A549 (cell line): ENCODE results near the gene ACSM5. TPM values are rescaled to one million over a fixed set of nuclear protein-coding genes. Genes with fewer than 3 reads are reported as not detected.

Experiments used
- ATAC-seq, 2 experiments: fragments of 200-7000 bp in 1 of 2; fragments of >200 bp in 1 of 2; cut with Nextera tagmentation in 1 of 2; cut with Tn5 transposase in 1 of 2; 3 replicates each; pipeline versions ENCODE4 v1.8.0 to v1.9.1; 2018 to 2020; ENCODE audit warnings: mild to moderate bottlenecking in 1 of 2, moderate library complexity in 1 of 2
- CTCF ChIA-PET: fragments of 300-600 bp; sonication (Branson Sonifier 250); formaldehyde crosslinking; extraction: SDS; loops from one replicate; lab custom pipeline; 2021; ENCODE audit warnings: antibody characterized with exemption, inconsistent platforms; lab: Yijun Ruan, JAX
- POLR2A ChIA-PET: fragments of 350-600 bp; formaldehyde crosslinking; extraction: SDS; loops from one replicate; lab custom pipeline; 2021; ENCODE audit warnings: antibody characterized with exemption, inconsistent platforms; lab: Yijun Ruan, JAX
- DNase-seq, 2 experiments: peaks; one replicate each; pipeline versions ENCODE4 v3.0.0 to v3.0.0-alpha.2; 2011 to 2016; ENCODE audit warnings: low read depth in 1 of 2, low spot score in 1 of 2
- FAIRE-seq: peaks from 2 replicates; lab custom pipeline; 2011; peaks lifted over from hg19 to GRCh38; lab: Jason Lieb, UNC
- H3K27ac ChIP-seq, 2 experiments: fragments of >200 bp; sonication (Bioruptor Twin); formaldehyde crosslinking; 3 replicates each; pipeline ENCODE4 v1.5.1; 2016 to 2017
- H3K4me1 ChIP-seq: fragments of >200 bp; sonication (Bioruptor Twin); formaldehyde crosslinking; 3 replicates; pipeline ENCODE4 v1.6.1; 2016
- H3K4me2 ChIP-seq: fragments of >200 bp; sonication (Bioruptor Twin); formaldehyde crosslinking; 3 replicates; pipeline ENCODE4 v1.6.1; 2016
- H3K4me3 ChIP-seq: fragments of >200 bp; sonication (Bioruptor Twin); formaldehyde crosslinking; 3 replicates; pipeline ENCODE4 v1.5.1; 2016
- H3K9me3 ChIP-seq: fragments of >200 bp; sonication (Bioruptor Twin); formaldehyde crosslinking; 3 replicates; pipeline ENCODE4 v1.6.1; 2016
- CHD4 ChIP-seq: fragments of 200-600 bp; sonication (generic); IDR thresholded peaks from 2 replicates; pipeline ENCODE4 v1.6.1; 2016; ENCODE audit warnings: antibody characterized with exemption, mild to moderate bottlenecking, borderline replicate concordance
- FOSB ChIP-seq: fragments of 250-450 bp; sonication (Bioruptor Pico); IDR thresholded peaks from 2 replicates; pipeline ENCODE4 v1.5.0; 2020; ENCODE audit warnings: mild to moderate bottlenecking, moderate library complexity
- HOXB13 ChIP-seq: fragments of 250-450 bp; sonication (Bioruptor Pico); IDR thresholded peaks from 2 replicates; pipeline ENCODE4 v1.5.0; 2020; ENCODE audit warnings: low read depth, mild to moderate bottlenecking, moderate library complexity
- JUN ChIP-seq, 2 experiments: fragments of >200 bp; sonication (Bioruptor Twin); formaldehyde crosslinking; IDR thresholded peaks; 2 replicates in 1 of 2; 3 replicates in 1 of 2; pipeline ENCODE4 v1.6.1; 2016 to 2017
- NPAS2 ChIP-seq: fragments of 250-450 bp; sonication (Bioruptor Pico); IDR thresholded peaks from 2 replicates; pipeline ENCODE4 v1.8.0; 2022; ENCODE audit warnings: mild to moderate bottlenecking, moderate library complexity, borderline replicate concordance
- NR3C1 ChIP-seq: fragments of >200 bp; sonication (Bioruptor Twin); formaldehyde crosslinking; IDR thresholded peaks from 3 replicates; pipeline ENCODE4 v1.6.1; 2017
- ZFP36 ChIP-seq: fragments of 450-650 bp; IDR thresholded peaks from 2 replicates; pipeline ENCODE4 v1.6.1; 2014; ENCODE audit warnings: borderline replicate concordance; ENCODE audit not compliant: partially characterized antibody
- WGBS: methylation state at CpG from one replicate; pipeline ENCODE4 v1.1.6; 2017; ENCODE audit errors: missing lambda C conversion rate; 5-methylcytosine and 5-hydroxymethylcytosine counted together
- polyA plus RNA-seq, 4 experiments: library from polyadenylated mRNA; depleted of rRNA in 3 of 4; stranded (reverse); fragments of >200 nt; fragmentation: RNase III in 1 of 4; extraction: RNeasy Plus Mini Kit Qiagen cat#74134 plus additional on column Dnase treatment in 1 of 4; gene quantifications; 2 replicates in 3 of 4; 3 replicates in 1 of 4; pipeline ENCODE4 v1.2.3, GENCODE V29; 2011 to 2017
- TF ChIP-seq, protein P1 (sequence below): fragments of 250-450 bp; sonication (Bioruptor Pico); IDR thresholded peaks from 2 replicates; pipeline ENCODE4 v1.5.0; 2020; ENCODE audit warnings: low read depth, mild to moderate bottlenecking, moderate library complexity
- TF ChIP-seq, protein P2 (sequence below): fragments of 200-600 bp; sonication (generic); IDR thresholded peaks from 2 replicates; pipeline ENCODE4 v1.6.1; 2016; ENCODE audit warnings: antibody characterized with exemption, mild to moderate bottlenecking, moderate library complexity

Gene ACSM5
- polyA plus RNA-seq, 2 of the 4 experiments (the other 2 are of a cell fraction) = not detected

DNA sequence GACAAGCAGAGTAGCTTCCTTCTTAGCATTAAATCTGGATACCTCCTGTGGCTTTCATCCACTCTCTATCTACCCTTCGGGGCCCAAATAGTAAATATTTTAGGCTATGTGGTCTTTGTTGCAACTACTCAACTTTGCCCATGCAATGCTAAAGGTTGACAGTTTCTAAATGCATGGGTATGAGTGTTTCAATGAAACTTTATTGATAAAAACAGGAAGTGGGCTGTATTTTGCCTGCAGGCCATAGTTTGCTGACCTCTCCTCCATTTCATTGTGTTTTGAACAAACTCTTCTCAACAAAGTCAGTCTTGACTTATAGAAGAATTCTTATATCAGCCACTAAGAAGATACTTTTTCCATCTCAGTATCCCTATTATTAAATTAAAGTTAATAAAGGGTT lies 76.1 kb downstream of the ACSM5 start:
- no peak overlapping the region for H3K4me2 ChIP-seq
- no peaks in the 10 kb centered on the region for H3K4me1 ChIP-seq
- ATAC-seq = no peak
- no peak overlapping the region for H3K4me3 ChIP-seq
- no peak for DNase-seq
- H3K9me3 ChIP-seq = no peaks in the 10 kb centered on the region
- ChIA-PET POLR2A (no interaction called here), CTCF (no interaction called here)
- no peak overlapping the region for H3K27ac ChIP-seq
- no peak for FAIRE-seq
- TF ChIP-seq, protein P1, sequence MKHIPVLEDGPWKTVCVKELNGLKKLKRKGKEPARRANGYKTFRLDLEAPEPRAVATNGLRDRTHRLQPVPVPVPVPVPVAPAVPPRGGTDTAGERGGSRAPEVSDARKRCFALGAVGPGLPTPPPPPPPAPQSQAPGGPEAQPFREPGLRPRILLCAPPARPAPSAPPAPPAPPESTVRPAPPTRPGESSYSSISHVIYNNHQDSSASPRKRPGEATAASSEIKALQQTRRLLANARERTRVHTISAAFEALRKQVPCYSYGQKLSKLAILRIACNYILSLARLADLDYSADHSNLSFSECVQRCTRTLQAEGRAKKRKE (CRISPR knock-in tag) = no peak
- TF ChIP-seq JUN (IDR thresholded peaks at IDR 0.05) (no peak), ZFP36 (no peak), FOSB (CRISPR knock-in tag) (no peak), CHD4 (no peak), NR3C1 (no peak), NPAS2 (CRISPR knock-in tag) (no peak), HOXB13 (CRISPR knock-in tag) (no peak)
- TF ChIP-seq, protein P2, sequence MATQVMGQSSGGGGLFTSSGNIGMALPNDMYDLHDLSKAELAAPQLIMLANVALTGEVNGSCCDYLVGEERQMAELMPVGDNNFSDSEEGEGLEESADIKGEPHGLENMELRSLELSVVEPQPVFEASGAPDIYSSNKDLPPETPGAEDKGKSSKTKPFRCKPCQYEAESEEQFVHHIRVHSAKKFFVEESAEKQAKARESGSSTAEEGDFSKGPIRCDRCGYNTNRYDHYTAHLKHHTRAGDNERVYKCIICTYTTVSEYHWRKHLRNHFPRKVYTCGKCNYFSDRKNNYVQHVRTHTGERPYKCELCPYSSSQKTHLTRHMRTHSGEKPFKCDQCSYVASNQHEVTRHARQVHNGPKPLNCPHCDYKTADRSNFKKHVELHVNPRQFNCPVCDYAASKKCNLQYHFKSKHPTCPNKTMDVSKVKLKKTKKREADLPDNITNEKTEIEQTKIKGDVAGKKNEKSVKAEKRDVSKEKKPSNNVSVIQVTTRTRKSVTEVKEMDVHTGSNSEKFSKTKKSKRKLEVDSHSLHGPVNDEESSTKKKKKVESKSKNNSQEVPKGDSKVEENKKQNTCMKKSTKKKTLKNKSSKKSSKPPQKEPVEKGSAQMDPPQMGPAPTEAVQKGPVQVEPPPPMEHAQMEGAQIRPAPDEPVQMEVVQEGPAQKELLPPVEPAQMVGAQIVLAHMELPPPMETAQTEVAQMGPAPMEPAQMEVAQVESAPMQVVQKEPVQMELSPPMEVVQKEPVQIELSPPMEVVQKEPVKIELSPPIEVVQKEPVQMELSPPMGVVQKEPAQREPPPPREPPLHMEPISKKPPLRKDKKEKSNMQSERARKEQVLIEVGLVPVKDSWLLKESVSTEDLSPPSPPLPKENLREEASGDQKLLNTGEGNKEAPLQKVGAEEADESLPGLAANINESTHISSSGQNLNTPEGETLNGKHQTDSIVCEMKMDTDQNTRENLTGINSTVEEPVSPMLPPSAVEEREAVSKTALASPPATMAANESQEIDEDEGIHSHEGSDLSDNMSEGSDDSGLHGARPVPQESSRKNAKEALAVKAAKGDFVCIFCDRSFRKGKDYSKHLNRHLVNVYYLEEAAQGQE = no peak
- 4% methylated on average over 1 of the region's 1 CpG for WGBS

Other genes with a start within 250 kb of the ACSM5 start
- not detected in 2 replicates for gene GP2, start 82.0 kb upstream of the ACSM5 start, polyA plus RNA-seq (2011; rRNA removed)
- not detected in 3 replicates for gene GP2, start 82.0 kb upstream of the ACSM5 start, polyA plus RNA-seq (2017; fragmentation: RNase III; extraction: RNeasy Plus Mini Kit Qiagen cat#74134 plus additional on column Dnase treatment)
- gene UMOD, start 56.8 kb upstream of the ACSM5 start, polyA plus RNA-seq (2011; rRNA removed) = not detected in 2 replicates
- gene UMOD, start 56.8 kb upstream of the ACSM5 start, polyA plus RNA-seq (2017; fragmentation: RNase III; extraction: RNeasy Plus Mini Kit Qiagen cat#74134 plus additional on column Dnase treatment) = not detected in 3 replicates
- not detected in 2 replicates for gene PDILT, start 4.8 kb upstream of the ACSM5 start, polyA plus RNA-seq (2011; rRNA removed)
- gene PDILT, start 4.8 kb upstream of the ACSM5 start, polyA plus RNA-seq (2017; fragmentation: RNase III; extraction: RNeasy Plus Mini Kit Qiagen cat#74134 plus additional on column Dnase treatment) = not detected in 3 replicates
- gene ACSM2A, start 42.0 kb downstream of the ACSM5 start, polyA plus RNA-seq (2011; rRNA removed) = not detected in 2 replicates
- not detected in 3 replicates for gene ACSM2A, start 42.0 kb downstream of the ACSM5 start, polyA plus RNA-seq (2017; fragmentation: RNase III; extraction: RNeasy Plus Mini Kit Qiagen cat#74134 plus additional on column Dnase treatment)
- gene ACSM2B, start 166.8 kb downstream of the ACSM5 start, polyA plus RNA-seq (2011; rRNA removed) = not detected in 2 replicates
- gene ACSM2B, start 166.8 kb downstream of the ACSM5 start, polyA plus RNA-seq (2017; fragmentation: RNase III; extraction: RNeasy Plus Mini Kit Qiagen cat#74134 plus additional on column Dnase treatment) = not detected in 3 replicates